Measurements from ENCODE around the gene SEZ6.

DNA sequence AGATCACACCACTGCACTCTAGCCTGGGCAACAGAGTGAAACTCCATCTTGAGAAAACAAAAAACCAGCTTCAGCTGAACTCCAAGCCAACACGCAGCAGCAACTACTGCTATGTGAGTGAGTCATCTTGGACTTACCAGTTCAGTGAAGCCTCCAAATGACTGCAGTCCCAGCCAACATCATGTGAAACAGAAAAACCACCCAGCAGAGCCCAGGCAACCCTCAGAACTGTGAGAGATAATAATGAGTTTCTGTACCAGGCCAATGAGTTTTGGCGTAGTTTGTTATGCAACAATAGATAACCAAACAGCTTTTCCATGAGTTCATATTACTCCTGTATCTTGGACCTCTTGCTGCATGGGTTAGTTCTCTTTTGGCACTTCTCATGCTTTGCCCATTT is 77.8 kb downstream of the SEZ6 start:
- no peak for TF ChIP-seq CTCF (IDR thresholded peaks at IDR 0.05 in 8 of 11, conservative IDR thresholded peaks at IDR 0.05 in 3 of 11)
- no peak for TF ChIP-seq POLR2AphosphoS5 (IDR thresholded peaks at IDR 0.05)
- no peak for TF ChIP-seq POLR2A (IDR thresholded peaks at IDR 0.05)

Measured in spleen (tissue), 7 donors.